ENCODE measurements around the gene KCNK3.
A peak's percentile ranks its signal among the peaks of the same experiment; 100 is the strongest.
"Not testable (repeated sequence)": the region's sequence is repeated elsewhere in the genome, so short reads cannot be mapped to it uniquely, and the experiment has no call there.

KCNK3 gene

DNA sequence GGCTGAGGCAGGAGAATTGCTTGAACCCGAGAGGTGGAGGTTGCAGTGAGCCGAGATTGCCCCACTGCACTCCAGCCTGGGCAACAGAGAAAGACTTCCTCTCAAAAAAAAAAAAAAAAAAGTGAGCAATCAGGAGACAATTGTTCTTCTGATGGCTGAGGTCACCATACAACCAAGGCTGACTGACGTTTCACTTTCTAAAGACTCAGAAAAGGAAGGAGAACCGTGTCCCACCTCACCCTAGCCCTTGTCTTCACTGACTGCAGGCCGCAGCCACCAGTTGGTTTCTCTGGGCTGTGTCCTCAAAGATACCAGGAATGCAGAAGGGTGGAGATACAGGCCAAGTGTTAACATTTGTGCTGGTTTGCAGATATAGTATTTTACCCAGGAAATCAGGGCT lies 63.8 kb downstream of the KCNK3 start:
- DNase-seq (ENCODE audit: low read depth): no peak

DNA sequence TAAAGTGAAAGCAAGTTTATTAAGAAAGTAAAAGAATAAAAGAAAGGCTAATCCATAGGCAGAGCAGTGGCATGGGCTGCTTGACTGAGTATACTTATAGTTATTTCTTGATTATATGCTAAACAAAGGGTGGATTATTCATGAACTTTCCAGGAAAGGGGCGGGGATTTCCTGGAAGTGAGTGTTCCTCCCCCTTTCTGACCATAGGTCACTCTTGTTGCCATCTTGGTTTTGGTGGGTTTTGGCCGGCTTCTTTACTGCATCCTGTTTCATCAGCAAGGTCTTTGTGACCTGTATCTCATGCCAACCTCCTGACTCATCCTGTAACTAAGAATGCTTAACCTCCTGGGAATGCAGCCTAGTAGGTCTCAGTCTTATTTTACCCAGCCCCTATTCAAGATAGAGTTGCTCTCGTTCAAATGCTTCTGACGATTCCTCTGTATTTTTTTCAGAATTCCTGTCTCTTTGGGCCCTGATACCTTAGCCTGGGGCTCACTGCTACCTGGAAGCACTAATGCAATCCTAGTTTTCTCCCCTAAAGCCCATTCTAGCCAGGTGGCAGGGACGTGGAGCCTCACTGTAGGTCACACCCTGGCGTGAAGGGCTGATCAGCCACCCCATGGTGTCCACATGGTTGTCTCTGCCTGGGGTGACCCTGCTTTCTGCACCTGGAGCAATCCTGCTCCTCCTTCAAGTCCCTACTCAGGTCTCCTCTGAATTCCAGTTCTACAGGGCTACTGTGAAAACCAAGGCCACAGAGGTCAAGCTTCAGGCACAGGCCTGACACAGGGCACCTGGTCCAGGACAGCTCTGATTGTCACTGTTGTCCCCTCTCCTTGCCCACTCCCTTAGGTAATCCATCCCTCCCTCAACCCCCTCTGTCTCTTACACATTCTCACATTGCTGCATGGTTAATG lies 65.6 kb downstream of the KCNK3 start:
- no peak for DNase-seq (ENCODE audit: low read depth)

DNA sequence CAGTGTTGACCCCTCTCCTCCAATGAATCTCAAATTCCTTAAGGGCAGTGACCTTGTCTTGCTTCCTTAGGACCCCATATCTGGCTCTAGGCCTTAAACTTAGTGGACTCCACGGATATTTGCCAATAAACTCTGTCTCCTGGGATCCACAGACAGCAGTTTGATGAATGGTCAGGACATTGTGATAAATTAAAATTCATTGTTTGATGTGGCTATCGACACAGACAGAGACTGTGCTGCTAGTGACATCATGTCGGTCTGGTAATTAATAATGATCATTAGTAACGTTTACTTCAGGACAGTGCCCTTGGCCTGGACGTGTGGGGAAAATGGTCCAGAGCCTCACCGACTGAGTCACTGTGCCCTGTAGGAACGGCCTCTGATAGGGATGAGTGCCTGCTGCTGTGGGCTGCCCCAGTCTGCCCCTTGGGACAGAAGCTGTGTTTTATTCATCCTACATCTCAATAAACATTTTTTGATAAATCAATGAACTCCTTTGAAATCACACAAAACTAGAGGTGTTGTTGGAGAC lies 66.3 kb downstream of the KCNK3 start:
- DNase-seq (ENCODE audit: low read depth): no peak

- DNase-seq (ENCODE audit: low read depth): no peak
These were observed 67.3 kb downstream of the KCNK3 start for GRCh38 chr2:26759845-26760244.

DNA sequence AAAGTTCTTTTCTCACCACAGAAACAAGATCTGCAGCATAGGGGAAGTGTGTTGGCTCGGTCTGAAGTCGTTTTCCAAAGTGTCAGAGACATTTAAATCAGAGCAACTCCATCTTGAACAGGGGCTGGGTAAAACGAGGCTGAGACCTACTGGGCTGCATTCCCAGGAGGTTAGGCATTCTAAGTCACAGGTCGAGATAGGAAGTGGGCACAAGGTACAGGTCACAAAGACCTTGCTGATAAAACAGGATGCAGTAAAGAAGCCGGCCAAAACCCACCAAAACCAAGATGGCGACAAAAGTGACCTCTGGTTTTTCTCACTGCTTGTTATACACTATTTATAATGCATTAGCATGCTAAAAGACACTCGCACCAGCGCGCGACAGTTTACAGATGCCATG lies 68.5 kb downstream of the KCNK3 start:
- DNase-seq (ENCODE audit: low read depth): not testable (repeated sequence)

- no peak for DNase-seq (ENCODE audit: low read depth)
These were observed 70.5 kb downstream of the KCNK3 start for GRCh38 chr2:26763019-26763418.

DNA sequence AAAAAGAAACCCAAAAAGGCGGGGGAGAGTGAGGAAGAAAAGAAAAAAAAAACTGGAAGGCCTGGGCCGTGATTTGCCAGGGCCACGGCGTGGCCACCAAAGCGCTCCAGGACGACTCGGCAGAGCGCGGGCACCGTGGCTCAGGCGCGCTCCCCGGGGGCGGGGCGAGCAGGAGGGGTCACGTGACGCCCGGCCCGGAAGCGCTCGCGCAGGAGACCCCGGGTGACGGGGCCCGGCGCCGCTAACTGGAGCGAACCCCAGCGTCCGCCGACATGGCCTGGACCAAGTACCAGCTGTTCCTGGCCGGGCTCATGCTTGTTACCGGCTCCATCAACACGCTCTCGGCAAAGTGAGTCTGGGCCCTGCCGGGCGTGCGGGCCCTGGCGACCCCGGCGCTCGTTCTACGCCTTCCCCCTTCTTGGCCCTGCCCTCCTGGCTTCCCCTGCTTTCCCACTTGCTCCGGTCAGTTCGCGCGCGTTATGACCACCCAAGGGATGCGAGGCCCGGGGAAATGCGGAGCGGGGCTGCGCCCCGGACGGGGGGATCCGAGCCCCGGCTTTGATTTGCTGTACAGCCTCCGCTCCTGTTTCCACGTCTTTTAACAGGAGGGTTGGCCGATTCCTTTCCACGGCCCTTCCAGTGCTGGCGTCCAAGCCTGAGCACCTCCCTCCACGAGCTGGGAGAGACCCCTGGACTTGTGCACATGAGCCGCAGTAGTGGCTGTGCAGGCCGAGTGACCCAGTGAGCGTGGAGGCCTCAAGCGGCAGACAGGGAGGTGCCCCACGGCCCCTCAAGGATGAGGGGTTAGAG lies 71.8 kb downstream of the KCNK3 start, which contains the start of gene SLC35F6:
TSS of gene SLC35F6 (plus strand) at position 207 of the 810 bp plus-strand sequence. CDS start at position 273, 66 bp downstream.
- DNase-seq (ENCODE audit: low read depth): peak; percentile 74

GRCh38 chr2:26764906-26765305 lies 72.4 kb downstream of the KCNK3 start:
- DNase-seq (ENCODE audit: low read depth): no peak

DNA sequence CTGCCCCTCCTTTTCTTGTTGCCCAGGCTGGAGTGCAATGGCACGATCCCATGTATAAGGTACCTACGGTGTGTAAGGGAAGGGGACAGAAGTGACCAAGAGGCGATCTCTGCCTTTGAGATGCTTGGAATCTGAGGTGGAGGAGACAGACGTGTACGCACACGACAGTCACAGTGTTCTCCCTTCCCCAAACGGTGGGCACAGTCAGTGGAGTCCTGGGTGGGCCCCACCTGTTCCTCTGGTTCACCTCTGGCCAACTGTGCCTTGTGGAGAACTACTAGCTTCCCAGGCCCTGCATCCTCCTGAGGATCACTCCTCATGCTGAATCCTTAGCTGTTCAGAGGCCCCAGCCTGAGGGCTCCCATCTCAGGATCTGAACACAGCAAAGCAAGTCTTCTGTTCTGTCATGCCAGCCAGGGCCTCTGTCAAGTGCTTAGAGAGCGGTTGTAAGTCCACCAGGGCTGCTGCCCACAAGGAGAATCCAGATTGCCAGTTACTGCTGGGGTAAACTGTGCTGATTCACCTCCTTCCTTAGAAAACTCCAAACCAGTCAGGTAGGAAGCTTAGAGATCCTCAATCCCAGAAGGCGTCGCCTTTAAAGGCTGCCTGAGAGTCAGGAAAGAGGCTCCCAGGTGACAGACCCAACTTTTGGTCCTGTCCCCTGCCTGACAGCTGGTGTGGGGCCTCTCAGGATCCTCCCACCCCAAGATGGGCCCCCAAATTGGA lies 73.1 kb downstream of the KCNK3 start:
- no peak for DNase-seq (ENCODE audit: low read depth)

DNA sequence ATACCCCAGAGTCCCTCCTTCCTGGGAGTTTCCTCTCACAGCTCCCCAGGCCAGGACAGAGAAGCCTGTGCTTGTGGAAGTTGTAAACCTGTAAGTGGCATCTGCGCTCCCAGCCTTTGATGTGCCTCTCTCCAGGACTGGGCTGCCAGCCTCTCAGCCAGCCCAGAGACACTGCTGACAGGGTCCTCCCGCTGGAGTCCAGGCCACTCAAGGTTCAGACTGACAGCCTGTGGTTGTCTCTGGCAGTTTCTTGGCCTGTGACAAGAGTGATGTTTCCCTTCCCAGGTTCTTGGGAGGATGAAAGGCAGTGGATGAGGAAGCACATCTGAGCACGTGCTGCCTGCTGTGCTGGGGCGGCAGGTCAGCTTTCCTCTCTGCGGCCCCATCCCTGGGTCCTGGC lies 74.6 kb downstream of the KCNK3 start:
- DNase-seq (ENCODE audit: low read depth): no peak

DNA sequence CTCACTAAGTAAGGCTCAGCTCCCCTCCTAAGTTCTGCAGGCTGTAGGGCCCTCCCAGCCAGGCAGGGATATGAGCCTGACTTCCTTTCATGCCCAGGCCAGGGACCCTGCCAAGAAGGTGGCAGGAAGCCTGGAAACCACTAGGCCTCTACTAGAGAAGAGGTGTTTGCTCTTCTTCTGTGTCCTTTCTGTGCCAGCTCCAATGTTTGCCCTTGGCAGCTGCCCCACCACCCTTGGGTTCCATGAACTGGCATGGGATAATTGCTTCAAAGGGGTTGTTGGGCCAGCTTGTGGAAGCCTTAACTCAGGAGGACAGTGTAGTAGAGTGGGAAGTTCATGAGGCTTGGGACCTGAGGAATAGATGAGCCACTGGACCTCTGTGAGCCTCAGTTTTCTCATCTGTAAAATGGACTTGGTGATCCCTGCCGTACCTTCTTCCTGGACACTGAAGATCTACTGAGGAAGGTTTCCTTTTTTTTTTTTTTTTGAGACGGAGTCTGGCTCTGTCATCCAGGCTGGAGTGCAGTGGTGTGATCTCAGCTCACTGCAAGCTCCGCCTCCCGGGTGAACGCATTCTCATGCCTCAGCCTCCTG lies 75.5 kb downstream of the KCNK3 start:
- DNase-seq (ENCODE audit: low read depth): no peak

GRCh38 chr2:26768759-26769088 lies 76.2 kb downstream of the KCNK3 start:
- no peak for DNase-seq (ENCODE audit: low read depth)

DNA sequence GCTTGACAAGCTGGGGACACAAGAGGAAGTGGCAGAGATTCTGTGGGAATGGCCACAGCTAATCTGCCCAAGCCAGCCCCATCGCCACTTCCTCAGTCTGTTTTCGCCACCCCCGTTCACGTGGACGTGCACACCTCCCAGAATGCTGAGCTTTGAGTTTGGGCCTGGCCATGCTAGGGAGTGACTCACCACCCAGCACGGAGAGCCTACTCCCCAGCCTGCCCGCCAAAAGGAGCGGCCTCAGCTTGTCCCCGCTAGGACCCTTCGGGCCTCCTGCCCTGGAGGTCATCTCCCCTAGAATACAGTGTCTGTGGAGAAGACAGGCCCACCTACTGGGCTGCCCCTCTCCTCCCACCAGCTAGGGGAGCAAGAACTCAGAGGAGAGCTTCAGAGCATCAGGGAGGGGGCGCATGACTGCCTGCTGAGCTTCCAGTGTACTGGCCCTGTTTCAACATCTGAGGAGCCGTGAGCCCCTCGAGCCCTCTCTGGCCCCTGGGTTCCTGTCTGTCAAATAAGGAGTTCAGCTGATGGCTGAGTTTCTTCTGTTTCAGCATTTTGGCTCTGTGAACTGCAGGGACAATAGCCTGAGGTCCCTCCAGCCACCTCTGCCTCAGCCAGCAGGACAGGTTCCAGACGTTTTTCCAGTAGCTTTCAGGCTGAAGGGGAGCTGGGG lies 76.7 kb downstream of the KCNK3 start:
- DNase-seq (ENCODE audit: low read depth): no peak

GRCh38 chr2:26770986-26771586 lies 78.6 kb downstream of the KCNK3 start:
- no peak for DNase-seq (ENCODE audit: low read depth)

GRCh38 chr2:26772064-26773001 lies 79.8 kb downstream of the KCNK3 start:
- no peak for DNase-seq (ENCODE audit: low read depth)

DNA sequence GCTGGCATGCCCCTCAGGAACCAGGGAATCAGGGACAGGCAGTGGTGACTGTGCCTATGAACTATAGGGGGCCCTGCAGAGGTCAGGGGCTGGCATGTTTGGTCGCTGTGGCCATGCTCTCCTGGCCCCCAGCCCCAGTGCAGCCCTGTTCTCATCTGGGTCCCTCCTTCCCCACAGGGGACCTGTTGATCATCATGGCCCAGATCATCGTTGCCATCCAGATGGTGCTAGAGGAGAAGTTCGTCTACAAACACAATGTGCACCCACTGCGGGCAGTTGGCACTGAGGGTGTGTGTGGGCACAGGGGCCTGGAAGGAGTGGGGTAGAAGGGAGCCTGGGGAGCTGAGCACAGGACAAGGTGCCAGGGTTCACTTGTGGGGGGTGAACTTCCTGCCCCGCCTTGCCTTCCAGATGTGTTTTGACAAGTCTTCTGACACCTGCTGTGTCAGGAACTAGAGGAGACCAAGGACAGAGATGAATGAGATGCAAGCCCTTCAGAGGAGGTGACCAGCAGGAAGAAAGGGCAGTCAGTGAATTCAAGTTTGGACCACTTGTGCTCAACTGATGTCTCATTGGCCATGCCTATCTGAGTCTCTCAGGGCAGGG lies 83.8 kb downstream of the KCNK3 start:
- DNase-seq (ENCODE audit: low read depth): no peak

GRCh38 chr2:26778098-26778497 lies 85.6 kb downstream of the KCNK3 start:
- DNase-seq (ENCODE audit: low read depth): no peak

- no peak for DNase-seq (ENCODE audit: low read depth)
These were observed 86.0 kb downstream of the KCNK3 start for GRCh38 chr2:26778507-26778906.

DNA sequence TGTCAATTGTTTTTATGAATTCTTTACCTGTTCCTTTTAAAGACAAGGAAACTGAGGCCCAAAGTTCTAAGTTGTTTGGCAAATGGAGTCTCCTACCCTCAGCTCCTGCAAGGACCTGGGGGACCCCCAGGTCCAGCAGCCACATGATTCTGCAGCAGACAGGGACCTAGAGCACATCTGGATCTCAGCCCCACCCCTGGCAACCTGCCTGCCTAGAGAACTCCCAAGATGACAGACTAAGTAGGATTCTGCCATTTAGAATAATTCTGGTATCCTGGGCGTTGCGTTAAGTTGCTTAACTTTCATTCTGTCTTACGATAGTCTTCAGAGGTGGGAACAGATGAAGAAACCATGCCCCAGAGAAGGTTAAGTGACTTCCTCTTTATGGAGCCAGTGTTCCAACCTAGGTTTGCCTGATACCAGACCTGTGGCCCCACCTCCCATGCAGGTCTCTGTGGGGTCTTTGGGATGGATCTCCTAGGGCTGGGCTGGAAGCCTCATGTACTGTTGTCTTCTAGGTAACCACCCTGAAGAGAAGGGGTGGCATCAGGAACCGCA lies 87.8 kb downstream of the KCNK3 start:
- DNase-seq (ENCODE audit: low read depth): no peak

Measured in activated gamma-delta T cell treated with anti-CD3 and anti-CD28 coated beads, Interleukin-2, amount 50 U/mL, for 16 hours (primary cell).